Stimulated activated naive CD4-positive, alpha-beta T cell (primary cell): ENCODE measurements around the gene FBXW2.
A peak's percentile ranks its signal among the peaks of the same experiment; 100 is the strongest.

Experiments
- DNase-seq, 6 experiments: peaks; one replicate each; lab custom pipeline; 2025; lab: John Stamatoyannopoulos, UW

The FBXW2 gene

DNA sequence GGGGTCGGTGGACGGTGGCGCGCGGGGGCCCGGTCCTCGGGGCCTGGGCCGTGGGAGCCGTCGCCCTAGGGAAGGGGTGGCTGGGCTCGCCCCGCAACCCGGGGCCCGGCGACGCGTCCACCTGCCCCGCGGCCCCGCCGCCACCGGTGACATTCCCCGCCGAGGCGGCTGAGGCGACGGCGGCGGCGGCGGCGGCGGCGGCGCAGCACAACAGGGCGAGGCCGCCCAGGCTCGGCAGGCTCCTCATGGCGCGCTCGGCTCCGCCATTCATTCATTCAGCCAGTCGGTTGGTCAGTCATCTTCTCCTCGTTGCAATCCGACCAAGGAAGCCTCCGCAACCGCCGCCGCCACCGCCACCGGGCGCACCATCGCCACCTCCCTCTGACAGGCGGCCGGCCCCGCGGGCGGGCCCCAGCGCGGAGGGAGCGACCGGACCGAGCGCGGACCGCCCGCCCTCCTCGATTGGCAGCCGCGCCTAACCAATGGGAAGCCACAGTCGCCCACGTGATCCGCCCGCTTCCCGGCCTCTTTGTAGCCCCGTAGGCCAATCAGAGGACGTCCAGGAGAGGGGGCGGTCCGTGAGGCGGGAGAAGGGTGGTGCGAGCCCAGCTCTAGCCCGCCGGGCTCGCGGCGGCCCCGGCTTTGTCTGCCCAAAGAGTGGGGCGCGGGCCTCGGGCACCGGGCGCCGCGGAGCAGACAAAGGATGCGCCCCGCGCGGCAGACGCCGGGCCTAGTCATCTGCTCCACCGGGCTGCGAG, 78.9 kb downstream of the FBXW2 start, which contains the start of gene MEGF9:
TSS of gene MEGF9 (minus strand) at position 383 of the 758 bp plus-strand sequence. CDS start at position 271, 112 bp downstream.
- DNase-seq, result peak; percentile 89 to 96 (median 92)

DNA sequence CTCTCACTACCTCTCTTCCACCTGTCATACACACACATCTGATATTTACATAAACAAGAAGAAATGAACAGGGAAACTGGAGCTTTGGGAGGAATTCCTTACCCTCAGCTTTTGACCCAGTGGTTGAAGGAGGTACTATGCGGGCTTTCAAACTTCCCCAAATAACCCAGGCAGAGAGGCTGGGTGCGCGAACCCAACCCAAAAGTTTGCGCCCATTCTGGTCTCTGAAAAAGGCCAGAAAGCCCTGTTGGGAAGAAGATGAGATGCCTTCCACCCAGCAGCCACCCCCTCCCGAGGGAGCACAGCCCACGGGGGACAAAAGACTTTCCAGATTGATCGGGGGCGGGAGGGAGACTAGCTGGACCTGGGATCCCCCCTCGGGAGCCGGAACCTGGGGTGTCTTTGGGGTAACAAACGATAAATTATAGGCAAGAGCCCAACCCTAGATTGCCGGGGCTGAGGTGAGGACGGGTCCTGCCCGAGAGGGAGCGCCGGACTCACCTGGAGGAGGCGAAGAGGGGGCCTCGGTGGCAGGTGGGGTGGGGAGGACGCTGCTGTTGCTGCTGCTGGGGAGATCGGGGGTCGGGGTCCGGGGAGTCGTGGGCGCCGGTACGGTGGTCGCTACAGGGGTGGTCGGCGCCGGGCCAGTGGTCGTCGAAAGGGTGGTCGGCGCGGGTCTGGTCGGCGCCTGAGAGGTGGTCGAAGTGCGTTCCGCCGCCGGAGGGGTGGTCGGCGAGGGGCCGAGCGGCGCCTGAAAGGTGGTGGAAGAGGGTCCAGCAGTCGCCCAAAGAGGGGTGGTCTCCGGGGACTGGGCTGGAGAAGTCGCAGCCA, 79.7 kb downstream of the FBXW2 start:
- peak in 4 of 6 experiments; percentile 8 to 36 (median 14) for DNase-seq

DNA sequence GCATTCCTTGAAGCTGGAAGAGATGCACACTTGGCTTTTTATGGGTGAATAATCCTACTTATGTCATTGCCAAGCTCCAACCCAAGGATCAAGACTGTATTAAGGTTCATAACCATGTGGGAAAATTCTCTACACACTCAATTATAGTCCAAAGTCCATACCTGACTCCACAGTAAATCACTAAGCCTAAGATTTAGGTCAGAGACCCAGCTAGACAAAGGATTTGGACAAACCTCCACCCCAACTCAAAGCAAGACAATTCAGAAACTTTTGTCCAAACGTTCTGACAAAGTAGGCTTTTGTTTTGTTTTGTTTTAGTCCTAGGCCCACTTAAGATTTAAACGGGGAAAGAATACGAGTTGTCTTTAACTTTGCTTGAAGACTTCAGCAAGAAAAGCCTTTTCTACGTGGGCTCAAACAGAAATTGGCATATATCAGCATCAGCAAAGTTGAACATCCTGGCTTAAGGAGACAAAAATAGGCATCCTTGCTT, 80.6 kb downstream of the FBXW2 start:
- no peak for DNase-seq

DNA sequence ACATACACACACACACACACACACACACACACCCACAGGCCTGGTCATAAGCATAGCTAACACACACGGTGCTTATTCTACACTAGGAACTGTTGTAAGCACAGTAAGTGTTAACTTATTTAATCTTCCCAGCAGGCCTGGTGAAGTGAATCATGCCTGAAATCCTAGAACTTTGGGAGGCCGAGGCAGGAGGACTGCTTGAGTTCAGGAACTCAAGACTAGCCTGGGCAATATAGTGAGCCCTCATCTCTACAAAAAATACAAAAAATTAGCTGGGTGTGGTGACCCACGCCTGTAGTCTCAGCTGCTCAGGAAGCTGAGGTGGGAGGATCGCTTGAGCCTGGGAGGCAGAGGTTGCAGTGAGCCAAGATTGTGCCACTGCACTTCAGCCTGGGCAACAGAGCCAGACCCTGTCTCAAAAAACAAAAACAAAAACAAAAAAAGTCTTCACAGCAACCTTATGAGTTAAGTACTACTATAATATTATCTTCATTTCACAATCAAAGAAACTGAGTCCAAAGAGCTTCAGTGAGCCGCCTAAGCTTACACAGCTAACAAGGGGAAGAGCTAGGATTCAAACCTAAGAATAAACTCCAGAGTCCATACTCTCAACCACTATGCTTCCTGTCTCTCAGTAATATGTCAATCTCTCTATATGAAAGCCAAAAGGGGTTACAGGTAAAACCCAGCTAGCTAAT, 81.2 kb downstream of the FBXW2 start:
- DNase-seq, result peak in 1 of 6 experiments; percentile 6

DNA sequence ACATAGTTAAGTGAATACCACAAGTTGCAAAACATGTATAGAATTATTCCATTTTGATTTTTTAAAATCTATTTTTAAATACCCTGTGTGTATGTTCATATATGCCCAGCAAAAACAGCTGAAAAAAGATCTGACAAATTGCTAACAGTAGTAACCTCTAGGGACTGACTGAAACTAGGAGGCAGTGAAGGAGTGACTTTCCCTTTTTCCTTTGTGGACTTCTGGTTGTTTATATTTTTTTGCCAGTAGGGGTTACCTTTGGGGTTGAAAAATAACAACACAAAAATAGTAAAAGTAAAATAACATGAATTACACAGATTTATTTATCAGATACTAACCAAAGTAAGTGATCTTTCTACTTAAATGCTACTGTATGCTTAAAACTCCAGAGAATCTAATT, 81.9 kb downstream of the FBXW2 start:
- peak in 1 of 6 experiments; percentile 6 for DNase-seq

DNA sequence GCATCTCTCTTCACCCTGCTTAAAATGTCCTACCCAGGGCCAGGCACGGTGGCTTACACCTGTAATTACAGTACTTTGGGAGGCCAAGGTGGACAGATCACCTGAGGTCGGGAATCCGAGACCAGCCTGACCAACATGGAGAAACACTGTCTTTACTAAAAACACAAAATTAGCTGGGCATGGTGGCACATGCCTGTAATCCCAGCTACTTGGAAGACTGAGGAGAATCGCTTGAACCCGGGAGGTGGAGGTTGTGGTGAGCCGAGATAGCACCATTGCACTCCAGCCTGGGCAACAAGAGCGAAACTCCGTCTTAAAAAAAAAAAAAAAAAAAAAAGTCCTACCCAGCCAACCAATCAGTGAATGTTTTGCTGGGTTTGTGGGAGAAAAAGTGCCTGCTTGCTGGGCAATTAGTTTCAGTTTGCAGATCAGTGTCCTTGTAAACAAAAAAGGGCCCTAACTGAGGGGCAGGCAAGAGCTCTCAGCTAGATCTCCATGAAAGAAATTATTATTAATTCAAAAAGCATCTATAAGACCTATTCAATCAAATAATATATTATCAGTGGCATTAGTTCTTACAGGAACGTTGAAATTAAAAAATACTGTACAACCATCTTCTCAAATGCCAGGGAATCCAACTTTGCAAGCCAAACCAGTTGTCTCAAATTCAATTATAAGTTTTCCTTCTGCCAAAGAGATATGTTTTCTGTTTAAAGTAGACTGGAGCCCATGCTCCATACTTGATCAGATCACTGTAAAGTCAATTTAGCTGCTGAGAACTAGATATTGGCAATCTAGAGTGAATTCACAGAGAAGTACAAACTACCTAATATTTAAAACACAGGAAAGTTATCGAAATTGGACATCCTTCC, 82.9 kb downstream of the FBXW2 start:
- peak in 5 of 6 experiments; percentile 6 to 64 (median 32) for DNase-seq

DNA sequence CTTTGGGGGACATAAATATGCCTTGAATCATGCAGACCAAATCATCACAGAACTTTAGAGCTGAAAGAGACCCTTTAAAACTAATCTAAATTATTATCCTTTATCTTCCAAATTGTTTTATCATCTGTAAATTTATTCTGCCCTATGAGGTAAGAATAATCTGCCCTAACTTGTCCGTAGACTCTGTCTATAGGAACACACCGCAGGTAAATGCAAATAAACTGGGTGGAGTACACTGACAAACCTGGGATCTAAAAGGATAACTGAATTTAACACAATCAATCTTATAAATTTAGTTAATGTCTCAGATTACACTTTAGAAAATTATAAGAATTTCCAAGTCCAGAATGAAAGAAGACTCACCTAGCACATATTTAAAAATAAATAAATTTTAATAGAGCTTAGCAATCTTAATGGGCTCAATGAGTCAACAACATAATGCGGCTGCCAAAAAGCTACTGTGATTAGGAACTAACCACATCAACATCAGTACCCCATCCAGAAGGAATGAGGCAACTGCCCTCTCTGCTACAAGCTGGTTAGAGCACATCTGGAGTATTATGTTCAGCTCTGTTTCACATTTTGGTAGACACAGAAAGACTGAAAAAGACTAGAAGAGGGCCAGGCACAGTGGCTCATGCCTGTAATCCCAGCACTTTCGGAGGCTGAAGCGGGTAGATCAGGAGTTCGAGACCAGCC, 84.5 kb downstream of the FBXW2 start:
- no peak for DNase-seq

DNA sequence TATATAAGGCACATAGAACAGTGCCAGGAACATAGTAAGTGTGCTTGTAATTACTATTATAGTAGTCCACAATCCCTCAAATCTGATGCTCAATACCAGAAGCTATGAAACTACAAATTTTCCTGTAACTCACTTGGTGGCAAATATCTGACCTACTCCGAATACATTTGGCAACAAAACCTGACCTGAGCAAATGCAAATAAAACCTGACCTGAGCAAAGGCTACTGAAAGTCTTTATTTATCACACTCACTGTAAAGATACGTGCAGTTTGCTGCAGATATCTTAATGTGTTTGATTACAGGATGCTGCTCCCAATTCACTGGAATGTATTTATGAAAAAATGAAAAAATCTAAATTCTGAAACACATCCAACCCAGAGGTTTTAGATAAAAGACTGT, 86.0 kb downstream of the FBXW2 start:
- no peak for DNase-seq
